Osteocyte (in vitro differentiated cells): Measurements from ENCODE around the gene XYLT1. TPM values are rescaled to one million over a fixed set of nuclear protein-coding genes. Genes with fewer than 3 reads are reported as not detected.

Experiments used
- DNase-seq: peaks from one replicate; pipeline ENCODE4 v3.0.0; 2021; ENCODE audit warnings: mixed read lengths; ENCODE audit not compliant: unreplicated experiment; ENCODE audit errors: extremely low spot score
- H3K27ac Mint-ChIP-seq: one replicate; pipeline ENCODE4 v1.8.0; 2021; ENCODE audit warnings: mild to moderate bottlenecking, mixed read lengths; ENCODE audit not compliant: unreplicated experiment
- H3K27me3 Mint-ChIP-seq: one replicate; pipeline ENCODE4 v1.8.0; 2021; ENCODE audit warnings: mixed read lengths; ENCODE audit not compliant: unreplicated experiment
- H3K36me3 Mint-ChIP-seq: one replicate; pipeline ENCODE4 v1.8.0; 2021; ENCODE audit warnings: mixed read lengths; ENCODE audit not compliant: unreplicated experiment
- H3K4me1 Mint-ChIP-seq: one replicate; pipeline ENCODE4 v1.8.0; 2021; ENCODE audit warnings: mixed read lengths; ENCODE audit not compliant: unreplicated experiment
- H3K4me3 Mint-ChIP-seq: one replicate; pipeline ENCODE4 v1.8.0; 2021; ENCODE audit warnings: mild to moderate bottlenecking, moderate library complexity, mixed read lengths; ENCODE audit not compliant: unreplicated experiment
- H3K9me3 Mint-ChIP-seq: one replicate; pipeline ENCODE4 v1.8.0; 2021; ENCODE audit warnings: mixed read lengths; ENCODE audit not compliant: unreplicated experiment
- CTCF ChIP-seq: fragments of 200-600 bp; sonication (generic); IDR thresholded peaks from 2 replicates; pipeline ENCODE4 v1.5.0; 2021; ENCODE audit warnings: antibody characterized with exemption, mild to moderate bottlenecking, moderate library complexity
- total RNA-seq: library from RNA; stranded (reverse); gene quantifications from 2 replicates; pipeline ENCODE4 v1.2.1, GENCODE V29; 2021

Gene XYLT1
- total RNA-seq, 1 donor from 2014 or later = 11.1 TPM

- DNase-seq = no peak
- no peak overlapping the region for H3K4me3 Mint-ChIP-seq
- H3K36me3 Mint-ChIP-seq = no peaks in the 10 kb centered on the region
- H3K4me1 Mint-ChIP-seq = no peaks in the 10 kb centered on the region
- TF ChIP-seq CTCF = no peak
- H3K27me3 Mint-ChIP-seq = no peaks in the 10 kb centered on the region
- H3K9me3 Mint-ChIP-seq = peaks cover 3% of the 10 kb centered on the region
- no peak overlapping the region for H3K27ac Mint-ChIP-seq
These were observed 238.3 kb downstream of the XYLT1 start for GRCh38 chr16:17232487-17232886.

GRCh38 chr16:17231972-17232371, 238.8 kb downstream of the XYLT1 start:
- Mint-ChIP-seq H3K4me1 (no peaks in the 10 kb centered on the region), H3K4me3 (no peak overlapping the region), H3K9me3 (peaks cover 3% of the 10 kb centered on the region), H3K27me3 (no peaks in the 10 kb centered on the region), H3K36me3 (no peaks in the 10 kb centered on the region), H3K27ac (no peak overlapping the region)
- no peak for DNase-seq
- TF ChIP-seq CTCF = no peak

- Mint-ChIP-seq H3K36me3 (no peaks in the 10 kb centered on the region), H3K4me3 (no peak overlapping the region), H3K27ac (no peak overlapping the region), H3K9me3 (no peaks in the 10 kb centered on the region), H3K4me1 (no peaks in the 10 kb centered on the region), H3K27me3 (no peaks in the 10 kb centered on the region)
- TF ChIP-seq CTCF = no peak
- DNase-seq = no peak
These were observed 239.7 kb downstream of the XYLT1 start for GRCh38 chr16:17230932-17231581.

DNA sequence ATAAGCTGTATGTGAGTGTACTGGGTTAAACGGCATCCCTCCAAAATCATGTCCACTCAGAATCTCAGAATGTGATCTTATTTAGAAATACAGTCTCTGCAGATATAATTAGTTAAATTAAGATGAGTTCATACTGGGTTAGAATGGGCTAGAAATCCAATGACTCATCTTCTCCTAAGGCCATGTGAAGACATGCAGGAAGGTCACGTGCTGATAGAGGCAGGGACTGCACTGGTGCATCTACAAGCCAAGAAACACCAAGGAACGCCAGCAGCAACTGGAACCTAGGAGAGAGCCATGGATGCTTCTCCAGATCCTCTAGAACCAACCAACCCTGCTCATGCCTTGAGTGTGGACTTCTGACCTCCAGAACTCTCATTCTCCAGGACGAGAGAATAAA, 241.0 kb downstream of the XYLT1 start:
- no peak for DNase-seq
- H3K27ac Mint-ChIP-seq = no peak overlapping the region
- no peaks in the 10 kb centered on the region for H3K36me3 Mint-ChIP-seq
- TF ChIP-seq CTCF = no peak
- H3K4me3 Mint-ChIP-seq = no peak overlapping the region
- H3K4me1 Mint-ChIP-seq = no peaks in the 10 kb centered on the region
- no peaks in the 10 kb centered on the region for H3K9me3 Mint-ChIP-seq
- no peaks in the 10 kb centered on the region for H3K27me3 Mint-ChIP-seq

DNA sequence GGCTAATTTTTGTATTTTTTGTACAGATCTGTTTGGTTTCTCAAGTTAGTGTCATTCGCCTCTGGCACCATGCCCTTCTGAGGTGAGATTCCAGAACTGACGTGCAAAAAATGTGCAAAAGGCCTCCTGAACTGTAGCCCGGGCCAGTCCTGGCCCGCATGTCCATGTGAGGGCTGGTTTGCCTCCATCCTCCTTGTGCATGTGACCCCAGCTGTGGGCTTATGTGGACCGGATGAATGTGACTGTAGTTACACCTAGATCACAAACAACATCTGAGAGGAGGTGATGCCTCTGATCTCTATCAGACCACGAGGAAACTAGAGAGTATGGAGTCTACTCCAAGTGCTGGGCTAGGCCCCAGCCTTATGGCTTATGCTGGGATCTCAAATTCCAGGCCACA, 241.6 kb downstream of the XYLT1 start:
- no peak for DNase-seq
- Mint-ChIP-seq H3K27me3 (no peaks in the 10 kb centered on the region), H3K4me3 (no peak overlapping the region), H3K27ac (no peak overlapping the region), H3K36me3 (no peaks in the 10 kb centered on the region), H3K9me3 (no peaks in the 10 kb centered on the region), H3K4me1 (no peaks in the 10 kb centered on the region)
- TF ChIP-seq CTCF = no peak
